Endodermal cell (in vitro differentiated cells): ENCODE measurements around the gene SMG9. TPM values are rescaled to one million over a fixed set of nuclear protein-coding genes. Genes with fewer than 3 reads are reported as not detected.

Experiments
- DNase-seq: peaks from one replicate; pipeline ENCODE4 v3.0.0-alpha.2; 2017
- H3K27ac ChIP-seq: 2 replicates; pipeline ENCODE4 v1.5.1; 2013; ENCODE audit warnings: mild to moderate bottlenecking, low read depth, low read length, moderate library complexity
- H3K27me3 ChIP-seq: 2 replicates; pipeline ENCODE4 v1.6.1; 2013; ENCODE audit warnings: mild to moderate bottlenecking, low read length, moderate library complexity; ENCODE audit not compliant: insufficient read depth, control insufficient read depth, poor library complexity, severe bottlenecking
- H3K36me3 ChIP-seq: 2 replicates; pipeline ENCODE4 v1.7.0; 2013; ENCODE audit warnings: mild to moderate bottlenecking, low read length, moderate library complexity; ENCODE audit not compliant: control insufficient read depth, insufficient read depth
- H3K4me1 ChIP-seq: one replicate; pipeline ENCODE4 v1.7.0; 2013; ENCODE audit warnings: low read length; ENCODE audit not compliant: control insufficient read depth, insufficient read depth
- H3K4me3 ChIP-seq: 2 replicates; pipeline ENCODE4 v1.5.1; 2013; ENCODE audit warnings: mild to moderate bottlenecking, low read length, moderate library complexity
- H3K9ac ChIP-seq: 2 replicates; pipeline ENCODE4 v1.6.1; 2013; ENCODE audit warnings: mild to moderate bottlenecking, low read length, moderate library complexity; ENCODE audit not compliant: poor library complexity, severe bottlenecking; ENCODE audit errors: extremely low read depth
- H3K9me3 ChIP-seq: 2 replicates; pipeline ENCODE4 v1.6.1; 2013; ENCODE audit warnings: mild to moderate bottlenecking, low read length, moderate library complexity; ENCODE audit not compliant: control insufficient read depth
- H3K27ac Mint-ChIP-seq: 2 replicates; pipeline ENCODE4 v1.8.0; 2020; ENCODE audit warnings: mixed read lengths
- H3K27me3 Mint-ChIP-seq: 2 replicates; pipeline ENCODE4 v1.8.0; 2021; ENCODE audit warnings: mild to moderate bottlenecking, mixed read lengths; ENCODE audit not compliant: insufficient read depth
- H3K36me3 Mint-ChIP-seq: 2 replicates; pipeline ENCODE4 v1.8.0; 2020; ENCODE audit warnings: low read depth, mixed read lengths
- H3K4me1 Mint-ChIP-seq: 2 replicates; pipeline ENCODE4 v1.8.0; 2020; ENCODE audit warnings: mixed read lengths
- H3K4me3 Mint-ChIP-seq: 2 replicates; pipeline ENCODE4 v1.8.0; 2020; ENCODE audit warnings: mild to moderate bottlenecking, moderate library complexity, mixed read lengths
- H3K9me3 Mint-ChIP-seq: 2 replicates; pipeline ENCODE4 v1.8.0; 2020; ENCODE audit warnings: mild to moderate bottlenecking, mixed read lengths
- CTCF ChIP-seq: fragments of 200-600 bp; sonication (generic); conservative IDR thresholded peaks from 2 replicates; pipeline ENCODE4 v1.5.0; 2021; ENCODE audit warnings: antibody characterized with exemption, mild to moderate bottlenecking
- WGBS, 2 experiments: methylation state at CpG; one replicate each; pipeline versions ENCODE4 v1.1.5 to v1.1.7; 2013; ENCODE audit warnings: missing lambda C conversion rate in 2 of 2, mixed read lengths in 1 of 2; ENCODE audit not compliant: insufficient coverage in 1 of 2, insufficient read length in 1 of 2; 5-methylcytosine and 5-hydroxymethylcytosine counted together
- total RNA-seq, 2 donors: library from RNA; stranded (reverse); fragmentation: NEBNext Ultra II Directional in 1 of 2; extraction: Animal tissue kit (Norgen Biotek cat#: 25700) in 1 of 2; gene quantifications; 2 replicates in 1 of 2; 3 replicates in 1 of 2; pipeline ENCODE4 v1.2.1, GENCODE V29; 2021

Gene SMG9
- total RNA-seq, 2 donors from 2014 or later: 44.6 to 53.8 TPM

DNA sequence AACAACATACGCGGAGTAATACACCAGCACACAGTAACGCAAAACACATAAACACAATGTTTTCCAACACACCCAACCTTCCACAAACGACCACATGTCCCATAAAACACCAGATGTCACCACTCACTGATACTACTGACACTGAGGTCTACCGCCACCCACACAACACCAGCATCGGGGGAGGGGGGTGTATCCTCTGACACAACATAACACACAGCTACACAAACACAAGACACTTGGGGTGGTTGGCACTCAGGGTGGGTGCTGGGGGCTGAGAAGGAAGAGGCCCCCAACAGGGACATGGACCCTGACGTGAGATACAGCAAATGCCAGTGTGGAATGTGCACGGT, 27.5 kb upstream of the SMG9 start:
- H3K9ac ChIP-seq: no peak overlapping the region
- H3K4me1 ChIP-seq: no peaks in the 10 kb centered on the region
- no peaks in the 10 kb centered on the region for H3K27me3 ChIP-seq
- no peaks in the 10 kb centered on the region for H3K36me3 ChIP-seq
- no peak for TF ChIP-seq CTCF
- no peak overlapping the region for H3K27ac Mint-ChIP-seq
- H3K27me3 Mint-ChIP-seq: peaks cover 42% of the 10 kb centered on the region
- 50 to 79% methylated on average over 2 to 8 of the region's 8 CpGs for WGBS, 2 experiments
- H3K9me3 ChIP-seq: no peaks in the 10 kb centered on the region
- H3K36me3 Mint-ChIP-seq: no peaks in the 10 kb centered on the region
- DNase-seq: no peak
- H3K4me3 ChIP-seq: no peak overlapping the region
- peaks cover 14% of the 10 kb centered on the region for H3K4me1 Mint-ChIP-seq
- no peak overlapping the region for H3K27ac ChIP-seq
- H3K9me3 Mint-ChIP-seq: no peaks in the 10 kb centered on the region
- H3K4me3 Mint-ChIP-seq: no peak overlapping the region

DNA sequence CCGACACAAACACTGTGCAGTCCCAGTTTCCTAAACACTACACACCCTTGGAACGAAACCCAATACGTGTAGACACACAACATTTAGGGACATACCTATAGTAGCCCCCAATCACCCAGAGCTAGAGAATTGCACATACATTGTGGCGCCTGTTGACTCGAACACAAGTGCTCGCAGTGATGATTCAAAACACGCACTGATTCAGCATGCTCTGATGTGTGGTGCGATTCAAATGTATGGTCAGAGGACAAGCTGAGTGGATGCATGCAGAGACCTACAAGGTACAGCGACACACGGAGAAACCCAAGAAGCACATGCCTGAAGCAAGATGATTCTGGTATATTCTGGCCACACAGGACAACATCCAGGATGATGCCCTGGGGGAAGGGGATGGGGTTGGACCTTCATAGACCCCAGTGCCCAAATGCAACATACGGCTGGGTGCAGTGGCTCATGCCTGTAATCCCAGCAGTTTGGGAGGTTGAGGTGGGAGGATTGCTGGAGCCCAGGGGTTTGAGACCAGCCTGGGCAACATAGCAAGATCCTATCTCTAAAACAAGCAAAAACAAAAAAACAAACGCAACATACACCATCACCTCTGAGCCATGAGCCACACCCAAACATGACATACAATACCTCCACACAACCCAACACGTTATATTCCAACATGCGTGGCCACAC, 27.0 kb upstream of the SMG9 start:
- Histone ChIP-seq H3K27me3 (no peaks in the 10 kb centered on the region), H3K4me1 (no peaks in the 10 kb centered on the region), H3K27ac (no peak overlapping the region), H3K9ac (no peak overlapping the region), H3K36me3 (no peaks in the 10 kb centered on the region), H3K9me3 (no peaks in the 10 kb centered on the region), H3K4me3 (no peak overlapping the region)
- H3K27me3 Mint-ChIP-seq: peaks cover 44% of the 10 kb centered on the region
- peaks cover 14% of the 10 kb centered on the region for H3K4me1 Mint-ChIP-seq
- H3K36me3 Mint-ChIP-seq: no peaks in the 10 kb centered on the region
- H3K27ac Mint-ChIP-seq: no peak overlapping the region
- H3K4me3 Mint-ChIP-seq: no peak overlapping the region
- H3K9me3 Mint-ChIP-seq: no peaks in the 10 kb centered on the region
- no peak for DNase-seq
- TF ChIP-seq CTCF: no peak
- 91 to 95% methylated on average over 12 to 14 of the region's 14 CpGs for WGBS, 2 experiments

GRCh38 chr19:43780706-43781525, 26.2 kb upstream of the SMG9 start, which contains the start of gene KCNN4:
TSS of gene KCNN4 (minus strand) at chr19:43780973. CDS start at chr19:43780861, 112 bp downstream.
- H3K36me3 Mint-ChIP-seq: no peaks in the 10 kb centered on the region
- Histone ChIP-seq H3K9me3 (no peaks in the 10 kb centered on the region), H3K4me1 (no peaks in the 10 kb centered on the region), H3K27me3 (no peaks in the 10 kb centered on the region), H3K9ac (no peak within 1 kb of the TSS), H3K4me3 (no peak within 1 kb of the TSS), H3K36me3 (no peaks in the 10 kb centered on the region), H3K27ac (no peak within 1 kb of the TSS)
- DNase-seq: no peak
- H3K9me3 Mint-ChIP-seq: no peaks in the 10 kb centered on the region
- no peak within 1 kb of the TSS for H3K4me3 Mint-ChIP-seq
- TF ChIP-seq CTCF: no peak
- no peak within 1 kb of the TSS for H3K27ac Mint-ChIP-seq
- peaks cover 51% of the 10 kb centered on the region for H3K27me3 Mint-ChIP-seq
- peaks cover 14% of the 10 kb centered on the region for H3K4me1 Mint-ChIP-seq
- 78 to 83% methylated on average over 8 to 19 of the region's 19 CpGs for WGBS, 2 experiments
